Measurements from ENCODE around the gene RUSC2.
"Not testable (repeated sequence)": the region's sequence is repeated elsewhere in the genome, so short reads cannot be mapped to it uniquely, and the experiment has no call there.

Gene RUSC2

GRCh38 chr9:35490155-35490909 is 421 bp downstream of the RUSC2 start:
- in situ Hi-C loops (cut with MboI; ENCODE audit: low sequenced_read_pairs): no loop called here

GRCh38 chr9:35490910-35491465 is 1.1 kb downstream of the RUSC2 start:
- in situ Hi-C loops (cut with MboI; ENCODE audit: low sequenced_read_pairs): no loop called here

- in situ Hi-C loops (cut with MboI; ENCODE audit: low sequenced_read_pairs): not testable (repeated sequence)
Measured at GRCh38 chr9:35493119-35493518, 3.2 kb downstream of the RUSC2 start.

- in situ Hi-C loops (cut with MboI; ENCODE audit: low sequenced_read_pairs): no loop called here
Measured at GRCh38 chr9:35495984-35496383, 6.1 kb downstream of the RUSC2 start.

GRCh38 chr9:35498245-35498644 is 8.3 kb downstream of the RUSC2 start:
- in situ Hi-C loops (cut with MboI; ENCODE audit: low sequenced_read_pairs): not testable (repeated sequence)

- in situ Hi-C loops (cut with MboI; ENCODE audit: low sequenced_read_pairs): no loop called here
Measured at GRCh38 chr9:35499029-35499700, 9.3 kb downstream of the RUSC2 start.

- in situ Hi-C loops (cut with MboI; ENCODE audit: low sequenced_read_pairs): no loop called here
Measured at GRCh38 chr9:35499701-35500030, 9.8 kb downstream of the RUSC2 start.

GRCh38 chr9:35500130-35500748 is 10.3 kb downstream of the RUSC2 start:
- in situ Hi-C loops (cut with MboI; ENCODE audit: low sequenced_read_pairs): no loop called here

- in situ Hi-C loops (cut with MboI; ENCODE audit: low sequenced_read_pairs): no loop called here
Measured at GRCh38 chr9:35501946-35502345, 12.0 kb downstream of the RUSC2 start.

GRCh38 chr9:35506359-35506758 is 16.4 kb downstream of the RUSC2 start:
- in situ Hi-C loops (cut with MboI; ENCODE audit: low sequenced_read_pairs): no loop called here

- in situ Hi-C loops (cut with MboI; ENCODE audit: low sequenced_read_pairs): no loop called here
Measured at GRCh38 chr9:35508069-35508468, 18.2 kb downstream of the RUSC2 start.

GRCh38 chr9:35510383-35510753 is 20.5 kb downstream of the RUSC2 start:
- in situ Hi-C loops (cut with MboI; ENCODE audit: low sequenced_read_pairs): no loop called here

- in situ Hi-C loops (cut with MboI; ENCODE audit: low sequenced_read_pairs): no loop called here
Measured at GRCh38 chr9:35510754-35511428, 21.0 kb downstream of the RUSC2 start.

GRCh38 chr9:35511453-35511852 is 21.5 kb downstream of the RUSC2 start:
- in situ Hi-C loops (cut with MboI; ENCODE audit: low sequenced_read_pairs): no loop called here

GRCh38 chr9:35515766-35516165 is 25.9 kb downstream of the RUSC2 start:
- in situ Hi-C loops (cut with MboI; ENCODE audit: low sequenced_read_pairs): no loop called here

- in situ Hi-C loops (cut with MboI; ENCODE audit: low sequenced_read_pairs): no loop called here
Measured at GRCh38 chr9:35516479-35516878, 26.6 kb downstream of the RUSC2 start.

- in situ Hi-C loops (cut with MboI; ENCODE audit: low sequenced_read_pairs): no loop called here
Measured at GRCh38 chr9:35517131-35517530, 27.2 kb downstream of the RUSC2 start.

- in situ Hi-C loops (cut with MboI; ENCODE audit: low sequenced_read_pairs): no loop called here
Measured at GRCh38 chr9:35517552-35518224, 27.8 kb downstream of the RUSC2 start.

GRCh38 chr9:35518225-35518821 is 28.4 kb downstream of the RUSC2 start:
- in situ Hi-C loops (cut with MboI; ENCODE audit: low sequenced_read_pairs): no loop called here

GRCh38 chr9:35518981-35519679 is 29.2 kb downstream of the RUSC2 start:
- in situ Hi-C loops (cut with MboI; ENCODE audit: low sequenced_read_pairs): no loop called here

Data from HL-60/S4 treated with phorbol 12-myristate 13-acetate at 8.2 ng/mL for 4 days and 3 days (cell line).